Mucosa of stomach (tissue), 1 donor: Measurements from ENCODE around the gene EPS15.
"Not testable (repeated sequence)": the region's sequence is repeated elsewhere in the genome, so short reads cannot be mapped to it uniquely, and the experiment has no call there.

Experiments
- H3K27me3 ChIP-seq: one replicate; pipeline ENCODE4 v1.7.0; 2013; ENCODE audit warnings: mild to moderate bottlenecking, low read length; ENCODE audit not compliant: control insufficient read depth, insufficient read depth
- H3K36me3 ChIP-seq: one replicate; pipeline ENCODE4 v1.7.0; 2013; ENCODE audit warnings: low read length; ENCODE audit not compliant: control insufficient read depth, insufficient read depth
- H3K4me1 ChIP-seq: one replicate; pipeline ENCODE4 v1.7.0; 2013; ENCODE audit warnings: mild to moderate bottlenecking, low read length; ENCODE audit not compliant: control insufficient read depth, insufficient read depth
- H3K4me3 ChIP-seq: one replicate; pipeline ENCODE4 v1.7.0; 2013; ENCODE audit warnings: low read length
- H3K9ac ChIP-seq: one replicate; pipeline ENCODE4 v1.7.0; 2013; ENCODE audit warnings: mild to moderate bottlenecking, low read length, moderate library complexity
- H3K9me3 ChIP-seq: one replicate; pipeline ENCODE4 v1.7.0; 2013; ENCODE audit warnings: mild to moderate bottlenecking, low read length, moderate library complexity; ENCODE audit not compliant: control insufficient read depth
- donor health status: Pancreatic carcinoma.

EPS15 gene

GRCh38 chr1:51504806-51505525 is 14.1 kb downstream of the EPS15 start:
- H3K4me1 ChIP-seq = no peaks in the 10 kb centered on the region
- no peaks in the 10 kb centered on the region for H3K27me3 ChIP-seq
- H3K9ac ChIP-seq = no peak overlapping the region
- no peaks in the 10 kb centered on the region for H3K36me3 ChIP-seq
- no peaks in the 10 kb centered on the region for H3K9me3 ChIP-seq
- no peak overlapping the region for H3K4me3 ChIP-seq

GRCh38 chr1:51501218-51501630 is 17.8 kb downstream of the EPS15 start:
- H3K27me3 ChIP-seq, H3K9me3 ChIP-seq, H3K4me3 ChIP-seq, H3K9ac ChIP-seq, H3K36me3 ChIP-seq, H3K4me1 ChIP-seq: not testable (repeated sequence)

- Histone ChIP-seq H3K36me3 (no peaks in the 10 kb centered on the region), H3K9ac (no peak overlapping the region), H3K4me1 (no peaks in the 10 kb centered on the region), H3K4me3 (no peak overlapping the region), H3K9me3 (no peaks in the 10 kb centered on the region), H3K27me3 (no peaks in the 10 kb centered on the region)
Measured at GRCh38 chr1:51499694-51500093, 19.4 kb downstream of the EPS15 start.

GRCh38 chr1:51498924-51499323 is 20.1 kb downstream of the EPS15 start:
- Histone ChIP-seq H3K9me3 (no peaks in the 10 kb centered on the region), H3K36me3 (no peaks in the 10 kb centered on the region), H3K4me1 (peaks cover 7% of the 10 kb centered on the region), H3K27me3 (no peaks in the 10 kb centered on the region), H3K9ac (no peak overlapping the region), H3K4me3 (no peak overlapping the region)

GRCh38 chr1:51497340-51497739 is 21.7 kb downstream of the EPS15 start:
- no peaks in the 10 kb centered on the region for H3K9me3 ChIP-seq
- H3K27me3 ChIP-seq = no peaks in the 10 kb centered on the region
- H3K4me3 ChIP-seq = no peak overlapping the region
- peaks cover 12% of the 10 kb centered on the region for H3K4me1 ChIP-seq
- H3K36me3 ChIP-seq = no peaks in the 10 kb centered on the region
- no peak overlapping the region for H3K9ac ChIP-seq

- no peak overlapping the region for H3K4me3 ChIP-seq
- no peaks in the 10 kb centered on the region for H3K36me3 ChIP-seq
- H3K9me3 ChIP-seq = no peaks in the 10 kb centered on the region
- no peaks in the 10 kb centered on the region for H3K27me3 ChIP-seq
- H3K4me1 ChIP-seq = peaks cover 22% of the 10 kb centered on the region
- no peak overlapping the region for H3K9ac ChIP-seq
Measured at GRCh38 chr1:51494138-51494830, 24.8 kb downstream of the EPS15 start.

- no peaks in the 10 kb centered on the region for H3K27me3 ChIP-seq
- H3K4me1 ChIP-seq = peaks cover 22% of the 10 kb centered on the region
- no peaks in the 10 kb centered on the region for H3K36me3 ChIP-seq
- H3K9me3 ChIP-seq = no peaks in the 10 kb centered on the region
- H3K4me3 ChIP-seq = no peak overlapping the region
- no peak overlapping the region for H3K9ac ChIP-seq
Measured at GRCh38 chr1:51491166-51491981, 27.7 kb downstream of the EPS15 start.

GRCh38 chr1:51489472-51489871 is 29.6 kb downstream of the EPS15 start:
- Histone ChIP-seq H3K27me3 (no peaks in the 10 kb centered on the region), H3K36me3 (no peaks in the 10 kb centered on the region), H3K4me3 (no peak overlapping the region), H3K9me3 (no peaks in the 10 kb centered on the region), H3K4me1 (peaks cover 21% of the 10 kb centered on the region), H3K9ac (no peak overlapping the region)

- peaks cover 13% of the 10 kb centered on the region for H3K4me1 ChIP-seq
Measured at GRCh38 chr1:51488372-51489050, 30.6 kb downstream of the EPS15 start.

GRCh38 chr1:51487628-51488027 is 31.4 kb downstream of the EPS15 start:
- H3K4me3 ChIP-seq = no peak overlapping the region
- H3K27me3 ChIP-seq = no peaks in the 10 kb centered on the region
- H3K4me1 ChIP-seq = peaks cover 12% of the 10 kb centered on the region
- H3K9ac ChIP-seq = no peak overlapping the region
- no peaks in the 10 kb centered on the region for H3K9me3 ChIP-seq
- no peaks in the 10 kb centered on the region for H3K36me3 ChIP-seq

More at GRCh38 chr1:51488372-51489050, 30.6 kb downstream of the EPS15 start:
- H3K36me3 ChIP-seq = no peaks in the 10 kb centered on the region
- no peak overlapping the region for H3K4me3 ChIP-seq
- H3K9ac ChIP-seq = no peak overlapping the region
- no peaks in the 10 kb centered on the region for H3K27me3 ChIP-seq
- H3K9me3 ChIP-seq = no peaks in the 10 kb centered on the region

GRCh38 chr1:51484591-51484990 is 34.5 kb downstream of the EPS15 start:
- no peaks in the 10 kb centered on the region for H3K9me3 ChIP-seq
- no peaks in the 10 kb centered on the region for H3K27me3 ChIP-seq
- no peak overlapping the region for H3K4me3 ChIP-seq
- H3K36me3 ChIP-seq = no peaks in the 10 kb centered on the region
- no peak overlapping the region for H3K9ac ChIP-seq
- no peaks in the 10 kb centered on the region for H3K4me1 ChIP-seq
